K562 (cell line): Measurements from ENCODE around the gene F8A1. TPM values are rescaled to one million over a fixed set of nuclear protein-coding genes. Genes with fewer than 3 reads are reported as not detected.
"Not testable (repeated sequence)": the region's sequence is repeated elsewhere in the genome, so short reads cannot be mapped to it uniquely, and the experiment has no call there.

Source experiments
- ATAC-seq: fragments of 200-7000 bp; cut with Tn5 transposase; 3 replicates; pipeline ENCODE4 v1.9.1; 2020; ENCODE audit warnings: moderate library complexity
- BruUV-seq: library from RNA; stranded (reverse); fragments of 400-500 nt; replicated peaks from 2 replicates; lab custom pipeline; 2021; lab: Mats Ljungman, UMichigan
- CTCF ChIA-PET: fragments of 300-600 bp; formaldehyde crosslinking; extraction: SDS; loops from one replicate; lab custom pipeline; 2021; ENCODE audit warnings: low intra/inter-chr PET ratio; lab: Yijun Ruan, JAX
- POLR2A ChIA-PET: fragments of 300-600, 350-650 bp; sonication (Branson Sonifier 250); formaldehyde crosslinking; extraction: SDS; loops from one replicate; lab custom pipeline; 2021; ENCODE audit warnings: antibody characterized with exemption, inconsistent platforms; lab: Yijun Ruan, JAX
- DNase-seq, 4 experiments: peaks; one replicate each; pipeline versions ENCODE4 v3.0.0 to v3.0.0-alpha.2; 2011 to 2018; ENCODE audit warnings: low spot score in 3 of 4, mixed read lengths in 3 of 4; ENCODE audit errors: extremely low read depth in 1 of 4
- FAIRE-seq: peaks from 2 replicates; lab custom pipeline; 2011; peaks lifted over from hg19 to GRCh38; lab: Jason Lieb, UNC
- H2AFZ ChIP-seq: 2 replicates; pipeline ENCODE4 v1.6.0; 2011; ENCODE audit warnings: low read depth, low read length, control low read depth, inconsistent platforms
- H3K27ac ChIP-seq: fragments of 200-600 bp; 3 replicates; pipeline ENCODE4 v1.8.0; 2011; ENCODE audit warnings: low read depth, mild to moderate bottlenecking, control low read depth, inconsistent platforms, low read length, moderate library complexity, mixed read lengths; ENCODE audit errors: extremely low read depth
- H3K27me3 ChIP-seq, 2 experiments: fragments of 300-600 bp in 1 of 2; 2 replicates in 1 of 2; 3 replicates in 1 of 2; pipeline versions ENCODE4 v1.6.0 to v1.8.0; 2011; ENCODE audit warnings: inconsistent platforms in 2 of 2, low read length in 2 of 2, mild to moderate bottlenecking in 1 of 2, mixed read lengths in 1 of 2, moderate library complexity in 1 of 2; ENCODE audit not compliant: control insufficient read depth in 2 of 2, insufficient read depth in 2 of 2
- H3K36me3 ChIP-seq: fragments of 300-600 bp; 3 replicates; pipeline ENCODE4 v1.8.0; 2011; ENCODE audit warnings: mild to moderate bottlenecking, low read length, inconsistent platforms; ENCODE audit not compliant: control insufficient read depth, insufficient read depth
- H3K4me1 ChIP-seq, 2 experiments: fragments of 200-600 bp in 1 of 2; replicated peaks in 1 of 2; 2 replicates in 1 of 2; 3 replicates in 1 of 2; pipeline versions ENCODE4 v1.5.1 to v1.8.0; 2011; ENCODE audit warnings: inconsistent platforms in 2 of 2, low read length in 2 of 2, mild to moderate bottlenecking in 1 of 2, mixed read lengths in 1 of 2, moderate library complexity in 1 of 2; ENCODE audit not compliant: control insufficient read depth in 2 of 2, insufficient read depth in 2 of 2
- H3K4me2 ChIP-seq: 2 replicates; pipeline ENCODE4 v1.6.1; 2011; ENCODE audit warnings: low read length, control low read depth, inconsistent platforms, mixed read lengths; ENCODE audit not compliant: insufficient read depth
- H3K4me3 ChIP-seq: fragments of 200-600 bp; sonication (generic), shearing (Covaris generic); 2 replicates; pipeline ENCODE4 v1.5.1; 2016; ENCODE audit warnings: control low read depth, inconsistent platforms
- H3K79me2 ChIP-seq: fragments of 200-600 bp; 3 replicates; pipeline ENCODE4 v1.8.0; 2011; ENCODE audit warnings: low read length, inconsistent platforms; ENCODE audit not compliant: control insufficient read depth, insufficient read depth
- H3K9ac ChIP-seq, 2 experiments: 2 replicates each; pipeline versions ENCODE4 v1.6.0 to v1.6.1; 2011; ENCODE audit warnings: low read depth in 2 of 2, low read length in 2 of 2, control low read depth in 1 of 2, inconsistent platforms in 1 of 2, mild to moderate bottlenecking in 1 of 2, mixed read lengths in 1 of 2; ENCODE audit not compliant: insufficient read depth in 1 of 2
- H3K9me1 ChIP-seq: one replicate; pipeline ENCODE4 v1.6.0; 2011; ENCODE audit warnings: inconsistent platforms, mild to moderate bottlenecking, low read length, moderate library complexity; ENCODE audit not compliant: control insufficient read depth, insufficient read depth
- H3K9me3 ChIP-seq: replicated peaks from 2 replicates; pipeline ENCODE4 v1.5.1; 2011; ENCODE audit warnings: low read depth, low read length, inconsistent platforms; ENCODE audit not compliant: control insufficient read depth, insufficient read depth
- H4K20me1 ChIP-seq: replicated peaks from 2 replicates; pipeline ENCODE4 v1.6.1; 2011; ENCODE audit warnings: low read length, inconsistent platforms, mixed read lengths; ENCODE audit not compliant: control insufficient read depth, insufficient read depth
- CBX8 ChIP-seq: fragments of 200-600 bp; sonication (generic); IDR thresholded peaks from 2 replicates; pipeline ENCODE4 v1.6.1; 2012; ENCODE audit warnings: borderline replicate concordance, mixed run types, low read depth, mild to moderate bottlenecking, moderate library complexity, mixed read lengths, low read length, control low read depth, inconsistent platforms; ENCODE audit not compliant: poor library complexity, severe bottlenecking; ENCODE audit errors: extremely low read depth
- NFIC ChIP-seq: fragments of 450-650 bp; IDR thresholded peaks from 2 replicates; pipeline ENCODE4 v1.6.1; 2017; ENCODE audit warnings: mild to moderate bottlenecking, inconsistent platforms
- ZNF584 ChIP-seq: fragments of 200-800 bp; sonication (Bioruptor generic); IDR thresholded peaks from 2 replicates; pipeline ENCODE4 v1.6.1; 2016; ENCODE audit warnings: low read depth, mild to moderate bottlenecking, missing genetic modification characterization, missing compliant biosample characterization
- WGBS: fragments of 100-300 bp; shearing (Covaris generic); methylation state at CpG from one replicate; pipeline ENCODE4 v1.1.6; 2016; ENCODE audit warnings: low coverage, mixed read lengths; ENCODE audit not compliant: insufficient coverage; ENCODE audit errors: missing lambda C conversion rate; 5-methylcytosine and 5-hydroxymethylcytosine counted together
- in situ Hi-C: fragments of 300-500 bp; cut with MboI; formaldehyde crosslinking; loops from 4 replicates; pipeline ENCODE4 v1.15.0; 2018; ENCODE audit warnings: inconsistent platforms, mixed read lengths
- intact Hi-C: fragments of 100-400 bp; cut with micrococcal nuclease; formaldehyde crosslinking; loops from 2 replicates; pipeline ENCODE4 v1.14.2; 2022
- polyA plus RNA-seq, 8 experiments: library from polyadenylated mRNA; depleted of rRNA in 4 of 8; stranded (reverse) in 5 of 8; unstranded in 3 of 8; fragments of >200 nt; fragmentation: Nextera tagmentation in 2 of 8; fragmentation: Illumina TruSeq in 1 of 8; extraction: Ambion mirVana in 2 of 8; extraction: Trizol in 1 of 8; gene quantifications; 2 replicates each; pipeline versions ENCODE4 v1.2.1 to v1.2.3, GENCODE V29; 2011 to 2014; ENCODE audit warnings: inconsistent platforms in 1 of 8, missing spikeins in 1 of 8
- total RNA-seq, 7 experiments: library from RNA; depleted of rRNA in 6 of 7; stranded (reverse); fragments of >200 nt in 6 of 7; fragmentation: Illumina TruSeq in 2 of 7; extraction: Trizol in 2 of 7; gene quantifications; 2 replicates each; pipeline versions ENCODE4 v1.2.1 to v1.2.3, GENCODE V29; 2011 to 2021; ENCODE audit warnings: low replicate concordance in 1 of 7
- TF ChIP-seq, protein P1 (sequence below), 2 experiments: fragments of 450-650 bp; formaldehyde crosslinking in 1 of 2; IDR thresholded peaks; 2 replicates each; pipeline versions ENCODE4 v1.4.0 to v1.6.1; 2014 to 2020; ENCODE audit warnings: mild to moderate bottlenecking in 2 of 2, borderline replicate concordance in 1 of 2, low read depth in 1 of 2

Gene F8A1
- total and polyA plus RNA-seq, 9 of the 15 experiments (the other 6 are each of a cell fraction or from before 2014, with no cell fraction given): 0.11 to 0.27 TPM; not detected in 7

DNA sequence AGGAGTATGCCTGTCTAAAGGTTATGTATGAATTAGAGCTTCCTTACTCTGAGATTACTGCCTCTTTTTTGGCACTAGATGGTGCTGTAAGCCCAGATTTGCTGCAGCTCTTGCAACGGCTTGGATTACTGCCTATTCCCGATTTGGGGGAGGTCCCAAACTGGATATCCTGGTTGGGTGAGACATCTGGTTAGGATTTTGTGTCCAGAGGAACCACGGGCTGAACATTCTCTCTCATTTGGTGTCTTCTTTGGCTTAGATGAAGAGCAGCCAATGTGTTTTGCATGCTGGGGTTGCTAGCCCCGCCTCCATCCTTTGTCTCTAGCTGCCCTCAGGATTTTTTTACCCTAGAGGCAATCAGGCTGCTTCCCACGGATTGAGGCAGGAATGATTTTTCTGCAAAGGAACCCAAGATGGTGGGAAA is 31.9 kb downstream of the F8A1 start (continued):
- TF ChIP-seq, protein P1, sequence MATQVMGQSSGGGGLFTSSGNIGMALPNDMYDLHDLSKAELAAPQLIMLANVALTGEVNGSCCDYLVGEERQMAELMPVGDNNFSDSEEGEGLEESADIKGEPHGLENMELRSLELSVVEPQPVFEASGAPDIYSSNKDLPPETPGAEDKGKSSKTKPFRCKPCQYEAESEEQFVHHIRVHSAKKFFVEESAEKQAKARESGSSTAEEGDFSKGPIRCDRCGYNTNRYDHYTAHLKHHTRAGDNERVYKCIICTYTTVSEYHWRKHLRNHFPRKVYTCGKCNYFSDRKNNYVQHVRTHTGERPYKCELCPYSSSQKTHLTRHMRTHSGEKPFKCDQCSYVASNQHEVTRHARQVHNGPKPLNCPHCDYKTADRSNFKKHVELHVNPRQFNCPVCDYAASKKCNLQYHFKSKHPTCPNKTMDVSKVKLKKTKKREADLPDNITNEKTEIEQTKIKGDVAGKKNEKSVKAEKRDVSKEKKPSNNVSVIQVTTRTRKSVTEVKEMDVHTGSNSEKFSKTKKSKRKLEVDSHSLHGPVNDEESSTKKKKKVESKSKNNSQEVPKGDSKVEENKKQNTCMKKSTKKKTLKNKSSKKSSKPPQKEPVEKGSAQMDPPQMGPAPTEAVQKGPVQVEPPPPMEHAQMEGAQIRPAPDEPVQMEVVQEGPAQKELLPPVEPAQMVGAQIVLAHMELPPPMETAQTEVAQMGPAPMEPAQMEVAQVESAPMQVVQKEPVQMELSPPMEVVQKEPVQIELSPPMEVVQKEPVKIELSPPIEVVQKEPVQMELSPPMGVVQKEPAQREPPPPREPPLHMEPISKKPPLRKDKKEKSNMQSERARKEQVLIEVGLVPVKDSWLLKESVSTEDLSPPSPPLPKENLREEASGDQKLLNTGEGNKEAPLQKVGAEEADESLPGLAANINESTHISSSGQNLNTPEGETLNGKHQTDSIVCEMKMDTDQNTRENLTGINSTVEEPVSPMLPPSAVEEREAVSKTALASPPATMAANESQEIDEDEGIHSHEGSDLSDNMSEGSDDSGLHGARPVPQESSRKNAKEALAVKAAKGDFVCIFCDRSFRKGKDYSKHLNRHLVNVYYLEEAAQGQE (IDR thresholded peaks at IDR 0.05; ENCODE audit: borderline replicate concordance): peak; percentile 69; the same call in 1 of the 2 replicates
- TF ChIP-seq, protein P1 (CRISPR knock-in tag; IDR thresholded peaks at IDR 0.05; ENCODE audit: low read depth): no peak
- TF ChIP-seq NFIC (peak; percentile 63), ZNF584 (CRISPR knock-in tag) (no peak), CBX8 (no peak)

DNA sequence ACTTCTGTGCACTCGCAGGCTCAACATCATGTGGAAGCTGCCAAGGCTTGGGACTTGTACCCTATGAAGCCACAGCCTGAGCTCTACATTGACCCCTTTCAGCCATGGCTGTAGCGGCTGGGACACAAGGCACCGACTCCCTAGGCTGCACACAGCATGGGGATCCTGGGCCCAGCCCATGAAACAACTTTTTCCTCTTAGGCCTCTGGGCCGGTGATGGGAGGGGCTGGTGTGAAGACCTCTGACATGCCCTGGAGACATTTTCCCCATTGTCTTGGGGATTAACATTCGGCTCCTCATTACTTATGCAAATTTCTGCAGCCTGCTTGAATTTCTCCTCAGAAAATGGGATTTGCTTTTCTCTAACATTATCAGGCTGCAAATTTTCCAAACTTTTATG is 38.6 kb downstream of the F8A1 start:
- H3K9me1 ChIP-seq, H3K27me3 ChIP-seq, H3K36me3 ChIP-seq, H3K4me3 ChIP-seq, in situ Hi-C loops, POLR2A ChIA-PET, H3K27ac ChIP-seq, H3K9me3 ChIP-seq, CTCF ChIA-PET, FAIRE-seq, BruUV-seq, H3K4me1 ChIP-seq, H3K79me2 ChIP-seq, H4K20me1 ChIP-seq, H3K9ac ChIP-seq, H3K4me2 ChIP-seq, DNase-seq, H2AFZ ChIP-seq, intact Hi-C loops, ATAC-seq: not testable (repeated sequence)
- 7% methylated on average over 5 of the region's 5 CpGs for WGBS
